Subcutaneous adipose tissue (tissue), 4 donors: ENCODE measurements around the gene NCBP2. TPM values are rescaled to one million over a fixed set of nuclear protein-coding genes. Genes with fewer than 3 reads are reported as not detected.

ENCODE experiments used
- total RNA-seq, 4 donors: library from RNA; depleted of rRNA; stranded (reverse); fragments of >200 nt; gene quantifications; one replicate each; pipeline ENCODE4 v1.1.0, GENCODE V29; 2016
- TF ChIP-seq, protein P1 (sequence below): fragments of 450-650 bp; IDR thresholded peaks from one replicate; pipeline ENCODE4 v1.5.1; 2016; ENCODE audit warnings: low read depth, mild to moderate bottlenecking, control low read depth, antibody characterized with exemption, moderate library complexity

Gene NCBP2
- total RNA-seq, 4 donors from 2014 or later: 35.7 to 41.4 (median 37.8) TPM

DNA sequence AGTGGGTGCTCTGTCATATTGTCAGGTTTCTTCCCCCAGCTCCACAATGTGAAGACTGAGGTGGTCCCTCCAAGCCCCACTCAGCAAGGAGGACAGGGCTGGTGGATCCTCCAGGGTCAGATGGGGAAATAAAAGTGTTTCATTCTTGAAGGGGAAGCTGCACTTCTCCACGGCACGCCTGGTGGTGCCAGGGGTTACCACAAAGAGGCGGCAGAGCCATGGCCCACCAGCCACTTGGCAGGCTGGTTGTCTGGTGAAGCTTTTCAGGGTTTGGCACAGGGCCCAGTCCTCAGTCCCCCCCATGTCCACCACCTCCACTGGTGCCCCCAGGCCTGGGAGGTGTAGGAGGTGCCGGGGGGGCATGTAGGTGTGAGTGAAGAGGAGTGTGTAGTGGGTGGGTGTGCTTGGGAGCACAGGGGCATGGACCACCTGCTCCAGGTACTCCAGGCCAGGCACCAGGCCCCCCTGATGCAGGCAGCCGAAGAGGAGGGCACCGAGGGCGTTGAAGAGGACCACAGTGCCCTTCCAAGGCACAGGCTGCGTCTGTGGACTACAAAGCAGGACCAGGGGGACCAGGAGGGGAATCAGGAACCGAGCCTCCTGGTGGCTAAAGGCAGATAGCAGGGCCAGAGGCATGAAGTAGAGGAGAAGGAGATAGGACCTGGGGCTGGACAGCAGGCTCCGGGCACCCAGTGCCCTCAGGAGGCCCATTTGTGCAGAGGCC, 5.0 kb upstream of the NCBP2 start:
- TF ChIP-seq, protein P1, sequence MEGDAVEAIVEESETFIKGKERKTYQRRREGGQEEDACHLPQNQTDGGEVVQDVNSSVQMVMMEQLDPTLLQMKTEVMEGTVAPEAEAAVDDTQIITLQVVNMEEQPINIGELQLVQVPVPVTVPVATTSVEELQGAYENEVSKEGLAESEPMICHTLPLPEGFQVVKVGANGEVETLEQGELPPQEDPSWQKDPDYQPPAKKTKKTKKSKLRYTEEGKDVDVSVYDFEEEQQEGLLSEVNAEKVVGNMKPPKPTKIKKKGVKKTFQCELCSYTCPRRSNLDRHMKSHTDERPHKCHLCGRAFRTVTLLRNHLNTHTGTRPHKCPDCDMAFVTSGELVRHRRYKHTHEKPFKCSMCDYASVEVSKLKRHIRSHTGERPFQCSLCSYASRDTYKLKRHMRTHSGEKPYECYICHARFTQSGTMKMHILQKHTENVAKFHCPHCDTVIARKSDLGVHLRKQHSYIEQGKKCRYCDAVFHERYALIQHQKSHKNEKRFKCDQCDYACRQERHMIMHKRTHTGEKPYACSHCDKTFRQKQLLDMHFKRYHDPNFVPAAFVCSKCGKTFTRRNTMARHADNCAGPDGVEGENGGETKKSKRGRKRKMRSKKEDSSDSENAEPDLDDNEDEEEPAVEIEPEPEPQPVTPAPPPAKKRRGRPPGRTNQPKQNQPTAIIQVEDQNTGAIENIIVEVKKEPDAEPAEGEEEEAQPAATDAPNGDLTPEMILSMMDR: no peak

- TF ChIP-seq, protein P1: no peak
Observed at GRCh38 chr3:196942915-196943277, 568 bp upstream of the NCBP2 start.

DNA sequence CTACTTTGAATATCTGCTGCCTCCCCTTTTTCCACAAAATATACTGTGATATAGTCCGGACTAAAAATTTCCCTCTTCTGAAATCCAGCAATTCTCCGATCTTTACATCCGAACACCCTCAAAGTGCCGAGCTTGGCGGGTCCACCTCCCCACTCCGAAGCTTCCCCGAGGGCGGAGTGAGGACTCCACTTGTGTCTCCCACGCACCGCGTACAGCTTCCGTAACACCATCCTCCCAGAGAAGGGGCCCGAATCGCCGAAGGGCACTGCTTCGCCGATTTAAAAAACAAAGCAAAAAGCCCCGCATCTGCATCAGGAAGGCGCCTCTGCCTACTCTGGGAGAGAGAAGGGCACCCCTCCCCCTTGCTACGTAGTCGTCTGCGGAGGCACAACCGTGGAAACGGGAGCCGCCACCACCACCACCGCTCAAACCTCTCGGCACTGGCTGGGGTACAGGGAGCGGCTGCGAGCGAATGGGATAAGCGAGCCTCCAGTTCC, 551 bp downstream of the NCBP2 start:
- TF ChIP-seq, protein P1: no peak

DNA sequence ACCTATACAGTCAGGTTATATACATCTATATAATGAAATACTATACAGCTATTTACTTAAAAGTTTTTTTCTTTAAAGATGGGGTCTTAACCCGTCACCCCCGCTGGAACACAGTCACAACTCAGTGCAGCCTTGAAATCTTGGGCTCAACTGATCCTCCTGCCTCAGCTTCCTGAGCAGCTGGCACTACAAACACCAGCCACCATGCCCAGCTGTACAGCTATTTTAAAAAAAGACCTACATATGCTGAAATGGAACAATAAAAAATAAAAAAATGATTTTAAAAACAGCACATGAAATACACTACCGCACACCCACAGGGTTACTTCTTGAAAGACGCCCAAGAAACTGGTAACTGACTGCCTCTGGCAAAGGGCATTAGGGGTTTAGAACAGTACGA, 3.8 kb downstream of the NCBP2 start:
- TF ChIP-seq, protein P1: no peak

- TF ChIP-seq, protein P1: no peak
Observed at GRCh38 chr3:196938124-196938523, 4.2 kb downstream of the NCBP2 start.

- TF ChIP-seq, protein P1: no peak
Observed at GRCh38 chr3:196936288-196936687, 6.0 kb downstream of the NCBP2 start.

DNA sequence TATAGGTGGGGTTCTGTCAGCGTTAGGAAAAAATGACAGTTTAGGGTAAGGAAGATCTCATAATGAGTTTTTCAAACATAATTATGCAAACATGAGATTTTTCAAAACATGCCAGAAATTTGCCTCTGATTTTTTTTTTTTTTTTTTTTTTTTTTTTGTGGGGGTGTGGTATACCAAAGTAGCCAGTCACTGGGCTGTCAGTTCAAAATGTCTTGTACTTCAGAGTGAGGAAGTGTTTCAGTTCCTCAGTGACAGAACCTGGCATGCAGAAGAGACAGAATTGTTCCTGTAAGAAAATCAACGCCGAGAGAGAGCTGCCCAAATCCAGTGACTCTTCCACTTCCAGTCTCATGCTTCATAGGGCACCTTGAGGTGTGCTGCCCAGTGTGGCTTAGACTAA, 9.7 kb downstream of the NCBP2 start:
- TF ChIP-seq, protein P1: no peak
